Astrocyte (in vitro differentiated cells and primary cell): ENCODE results near the gene MLF2.

Experiments
- EZH2 ChIP-seq: IDR thresholded peaks from 2 replicates; pipeline ENCODE4 v1.6.1; 2012; ENCODE audit warnings: mild to moderate bottlenecking, low read length, inconsistent platforms; ENCODE audit not compliant: insufficient read depth
- TF ChIP-seq, protein P1 (sequence below): IDR thresholded peaks from 2 replicates; pipeline ENCODE4 v1.5.1; 2011; ENCODE audit warnings: low read depth, mild to moderate bottlenecking, inconsistent platforms, low read length, moderate library complexity; ENCODE audit not compliant: insufficient read depth

- TF ChIP-seq, protein P1, sequence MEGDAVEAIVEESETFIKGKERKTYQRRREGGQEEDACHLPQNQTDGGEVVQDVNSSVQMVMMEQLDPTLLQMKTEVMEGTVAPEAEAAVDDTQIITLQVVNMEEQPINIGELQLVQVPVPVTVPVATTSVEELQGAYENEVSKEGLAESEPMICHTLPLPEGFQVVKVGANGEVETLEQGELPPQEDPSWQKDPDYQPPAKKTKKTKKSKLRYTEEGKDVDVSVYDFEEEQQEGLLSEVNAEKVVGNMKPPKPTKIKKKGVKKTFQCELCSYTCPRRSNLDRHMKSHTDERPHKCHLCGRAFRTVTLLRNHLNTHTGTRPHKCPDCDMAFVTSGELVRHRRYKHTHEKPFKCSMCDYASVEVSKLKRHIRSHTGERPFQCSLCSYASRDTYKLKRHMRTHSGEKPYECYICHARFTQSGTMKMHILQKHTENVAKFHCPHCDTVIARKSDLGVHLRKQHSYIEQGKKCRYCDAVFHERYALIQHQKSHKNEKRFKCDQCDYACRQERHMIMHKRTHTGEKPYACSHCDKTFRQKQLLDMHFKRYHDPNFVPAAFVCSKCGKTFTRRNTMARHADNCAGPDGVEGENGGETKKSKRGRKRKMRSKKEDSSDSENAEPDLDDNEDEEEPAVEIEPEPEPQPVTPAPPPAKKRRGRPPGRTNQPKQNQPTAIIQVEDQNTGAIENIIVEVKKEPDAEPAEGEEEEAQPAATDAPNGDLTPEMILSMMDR: no peak
- no peak for TF ChIP-seq EZH2
Measured at GRCh38 chr12:6774499-6775062, 21.6 kb upstream of the MLF2 start.
